ENCODE data around the gene CD9.

DNA sequence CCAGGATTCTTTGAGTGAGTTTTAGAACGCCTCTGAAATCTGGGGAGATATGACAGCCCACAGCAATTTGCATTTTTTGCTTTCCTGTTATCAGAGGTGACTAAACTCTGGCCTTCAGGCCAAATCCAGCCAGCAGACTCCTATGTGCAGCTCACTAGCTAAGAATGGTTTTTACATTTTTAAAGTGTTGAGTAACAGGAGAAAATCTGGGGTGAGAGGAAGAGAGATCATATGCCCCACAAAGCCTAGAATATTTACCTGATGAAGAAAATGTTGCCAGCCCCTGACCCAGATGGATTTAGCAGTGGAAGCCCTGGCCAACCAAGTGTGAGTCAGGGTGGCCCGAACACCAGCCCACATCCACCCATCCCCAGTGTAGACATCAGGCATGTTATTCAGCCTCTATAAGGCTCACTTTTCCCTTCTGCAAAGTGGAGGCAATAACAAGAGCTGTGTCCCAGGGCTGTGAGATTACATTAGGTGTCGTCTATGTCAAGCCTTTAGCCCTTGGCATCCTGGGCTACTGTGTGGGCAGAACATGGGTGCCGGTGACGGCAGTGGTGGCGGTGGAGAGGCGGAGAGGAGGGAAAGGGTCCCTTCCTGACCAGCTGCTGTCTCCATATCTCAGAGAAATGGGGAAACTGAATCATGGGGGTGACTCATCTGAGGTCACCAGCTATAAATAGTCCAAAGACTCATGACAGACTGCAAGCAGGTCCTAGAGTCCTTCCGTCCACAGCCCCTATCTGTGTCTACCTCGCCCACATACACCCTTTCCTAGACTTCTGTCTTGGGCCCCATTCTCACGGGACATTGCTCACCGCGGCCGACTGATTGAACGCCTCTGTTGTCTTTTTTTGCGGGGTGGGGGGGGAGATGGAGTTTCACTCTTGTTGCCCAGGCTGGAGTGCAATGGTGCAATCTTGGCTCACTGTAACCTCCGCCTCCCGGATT lies 32.6 kb upstream of the CD9 start:
- TF ChIP-seq, protein P1, sequence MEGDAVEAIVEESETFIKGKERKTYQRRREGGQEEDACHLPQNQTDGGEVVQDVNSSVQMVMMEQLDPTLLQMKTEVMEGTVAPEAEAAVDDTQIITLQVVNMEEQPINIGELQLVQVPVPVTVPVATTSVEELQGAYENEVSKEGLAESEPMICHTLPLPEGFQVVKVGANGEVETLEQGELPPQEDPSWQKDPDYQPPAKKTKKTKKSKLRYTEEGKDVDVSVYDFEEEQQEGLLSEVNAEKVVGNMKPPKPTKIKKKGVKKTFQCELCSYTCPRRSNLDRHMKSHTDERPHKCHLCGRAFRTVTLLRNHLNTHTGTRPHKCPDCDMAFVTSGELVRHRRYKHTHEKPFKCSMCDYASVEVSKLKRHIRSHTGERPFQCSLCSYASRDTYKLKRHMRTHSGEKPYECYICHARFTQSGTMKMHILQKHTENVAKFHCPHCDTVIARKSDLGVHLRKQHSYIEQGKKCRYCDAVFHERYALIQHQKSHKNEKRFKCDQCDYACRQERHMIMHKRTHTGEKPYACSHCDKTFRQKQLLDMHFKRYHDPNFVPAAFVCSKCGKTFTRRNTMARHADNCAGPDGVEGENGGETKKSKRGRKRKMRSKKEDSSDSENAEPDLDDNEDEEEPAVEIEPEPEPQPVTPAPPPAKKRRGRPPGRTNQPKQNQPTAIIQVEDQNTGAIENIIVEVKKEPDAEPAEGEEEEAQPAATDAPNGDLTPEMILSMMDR (IDR thresholded peaks at IDR 0.05): no peak
- TF ChIP-seq POLR2A (IDR thresholded peaks at IDR 0.05): peak in 1 of 3 donors; percentile 29
